HT-29 (cell line): ENCODE data around the gene FSTL4. TPM values are rescaled to one million over a fixed set of nuclear protein-coding genes. Genes with fewer than 3 reads are reported as not detected.

Source experiments
- DNase-seq: peaks from one replicate; pipeline ENCODE4 v3.0.0-alpha.2; 2015; ENCODE audit warnings: low spot score
- total RNA-seq: library from RNA; depleted of rRNA; stranded (reverse); fragments of >200 nt; shearing (Covaris generic); gene quantifications from 2 replicates; pipeline ENCODE4 v1.2.3, GENCODE V29; 2014

FSTL4 gene
- total RNA-seq, 1 experiment from 2014 or later, result 0.33 TPM

- DNase-seq, result no peak
Observed at GRCh38 chr5:133325864-133326263, 286.5 kb downstream of the FSTL4 start.

- no peak for DNase-seq
Observed at GRCh38 chr5:133324926-133325325, 287.4 kb downstream of the FSTL4 start.

GRCh38 chr5:133323494-133324457, 288.6 kb downstream of the FSTL4 start:
- no peak for DNase-seq

GRCh38 chr5:133322743-133323142, 289.6 kb downstream of the FSTL4 start:
- no peak for DNase-seq

- DNase-seq, result no peak
Observed at GRCh38 chr5:133321833-133322420, 290.4 kb downstream of the FSTL4 start.

GRCh38 chr5:133321286-133321832, 291.0 kb downstream of the FSTL4 start:
- DNase-seq, result no peak

GRCh38 chr5:133319905-133320520, 292.3 kb downstream of the FSTL4 start:
- peak; percentile 11 for DNase-seq

GRCh38 chr5:133319244-133319643, 293.1 kb downstream of the FSTL4 start:
- DNase-seq, result no peak

GRCh38 chr5:133317558-133317957, 294.8 kb downstream of the FSTL4 start:
- no peak for DNase-seq

- peak; percentile 61 for DNase-seq
Observed at GRCh38 chr5:133316346-133317343, 295.7 kb downstream of the FSTL4 start.

- no peak for DNase-seq
Observed at GRCh38 chr5:133314086-133314485, 298.3 kb downstream of the FSTL4 start.

- no peak for DNase-seq
Observed at GRCh38 chr5:133311176-133311575, 301.2 kb downstream of the FSTL4 start.

GRCh38 chr5:133309984-133310621, 302.2 kb downstream of the FSTL4 start:
- DNase-seq, result no peak

GRCh38 chr5:133309166-133309795, 303.1 kb downstream of the FSTL4 start:
- no peak for DNase-seq

GRCh38 chr5:133307275-133307674, 305.1 kb downstream of the FSTL4 start:
- DNase-seq, result no peak

GRCh38 chr5:133304707-133305216, 307.6 kb downstream of the FSTL4 start:
- DNase-seq, result no peak

GRCh38 chr5:133304178-133304577, 308.2 kb downstream of the FSTL4 start:
- no peak for DNase-seq

GRCh38 chr5:133303298-133303697, 309.0 kb downstream of the FSTL4 start:
- DNase-seq, result no peak

GRCh38 chr5:133299728-133300127, 312.6 kb downstream of the FSTL4 start:
- no peak for DNase-seq

- no peak for DNase-seq
Observed at GRCh38 chr5:133299021-133299420, 313.3 kb downstream of the FSTL4 start.
